Fibroblast of lung (primary cell): ENCODE results near the gene FBXW12. TPM values are rescaled to one million over a fixed set of nuclear protein-coding genes. Genes with fewer than 3 reads are reported as not detected.

Experiments
- DNase-seq, 2 donors: peaks; one replicate each; pipeline versions ENCODE4 v3.0.0 to v3.0.0-alpha.2; 2010; ENCODE audit warnings: low read depth in 2 of 2
- H2AFZ ChIP-seq: 2 replicates; pipeline ENCODE4 v1.5.1; 2012; ENCODE audit warnings: low read length, control low read depth, inconsistent platforms
- H3K27ac ChIP-seq: 2 replicates; pipeline ENCODE4 v1.5.1; 2011; ENCODE audit warnings: low read length, control low read depth; ENCODE audit not compliant: insufficient read depth
- H3K27me3 ChIP-seq: 2 replicates; pipeline ENCODE4 v1.5.1; 2011; ENCODE audit warnings: mild to moderate bottlenecking, low read length; ENCODE audit not compliant: control insufficient read depth, insufficient read depth
- H3K36me3 ChIP-seq: 2 replicates; pipeline ENCODE4 v1.5.1; 2011; ENCODE audit warnings: low read length; ENCODE audit not compliant: control insufficient read depth, insufficient read depth
- H3K4me1 ChIP-seq: 2 replicates; pipeline ENCODE4 v1.5.1; 2011; ENCODE audit warnings: low read length; ENCODE audit not compliant: control insufficient read depth, insufficient read depth; ENCODE audit errors: extremely low read depth
- H3K4me2 ChIP-seq: 2 replicates; pipeline ENCODE4 v1.5.1; 2011; ENCODE audit warnings: low read length, control low read depth; ENCODE audit not compliant: insufficient read depth; ENCODE audit errors: extremely low read depth
- H3K4me3 ChIP-seq, 4 experiments: fragments of 200-600 bp in 1 of 4; sonication (generic) in 1 of 4; replicated peaks in 1 of 4; 2 replicates each; pipeline ENCODE4 v1.5.1; 2011 to 2016; ENCODE audit warnings: low read length in 4 of 4, low read depth in 3 of 4, mild to moderate bottlenecking in 3 of 4, control low read depth in 2 of 4, inconsistent platforms in 1 of 4, mixed read lengths in 1 of 4; ENCODE audit not compliant: insufficient read depth in 1 of 4; ENCODE audit errors: control extremely low read depth in 1 of 4
- H3K79me2 ChIP-seq: 2 replicates; pipeline ENCODE4 v1.5.1; 2012; ENCODE audit warnings: mild to moderate bottlenecking, low read length, inconsistent platforms; ENCODE audit not compliant: control insufficient read depth, insufficient read depth
- H3K9ac ChIP-seq: 2 replicates; pipeline ENCODE4 v1.5.1; 2011; ENCODE audit warnings: mild to moderate bottlenecking, low read length, control low read depth; ENCODE audit not compliant: insufficient read depth
- H3K9me3 ChIP-seq: 2 replicates; pipeline ENCODE4 v1.5.1; 2012; ENCODE audit warnings: low read depth, low read length; ENCODE audit not compliant: control insufficient read depth, insufficient read depth
- H4K20me1 ChIP-seq: 2 replicates; pipeline ENCODE4 v1.5.1; 2011; ENCODE audit warnings: low read length; ENCODE audit not compliant: control insufficient read depth, insufficient read depth; ENCODE audit errors: extremely low read depth
- CTCF ChIP-seq, 2 donors: IDR thresholded peaks in 1 of 2; conservative IDR thresholded peaks in 1 of 2; 1 replicate in 1 of 2; 2 replicates in 1 of 2; pipeline ENCODE4 v1.5.1; 2011 to 2012; ENCODE audit warnings: low read length in 2 of 2, control low read depth in 1 of 2, inconsistent platforms in 1 of 2, low read depth in 1 of 2, mild to moderate bottlenecking in 1 of 2
- EZH2 ChIP-seq: IDR thresholded peaks from 2 replicates; pipeline ENCODE4 v1.5.1; 2012; ENCODE audit warnings: low read length, control low read depth, mild to moderate bottlenecking; ENCODE audit errors: missing control alignments
- polyA plus RNA-seq, 2 donors: library from polyadenylated mRNA; depleted of rRNA in 1 of 2; stranded (reverse) in 1 of 2; unstranded in 1 of 2; fragments of >200 nt; gene quantifications; 2 replicates each; pipeline ENCODE4 v1.2.1, GENCODE V29; 2011 to 2012; ENCODE audit warnings: missing spikeins in 1 of 2
- total RNA-seq: library from RNA; depleted of rRNA; stranded (reverse); fragments of >200 nt; gene quantifications from 2 replicates; pipeline ENCODE4 v1.2.1, GENCODE V29; 2014

Gene FBXW12
- total and polyA plus RNA-seq, 2 donors (not counting 1 experiment from before 2014, with no cell fraction given), result 0.06 TPM; not detected in 1

GRCh38 chr3:48367201-48367600 is 4.8 kb upstream of the FBXW12 start:
- Histone ChIP-seq H3K4me3 (no peak overlapping the region), H3K4me2 (no peak overlapping the region), H3K79me2 (no peaks in the 10 kb centered on the region), H3K27ac (no peak overlapping the region), H3K36me3 (no peaks in the 10 kb centered on the region), H3K27me3 (no peaks in the 10 kb centered on the region), H3K9me3 (no peaks in the 10 kb centered on the region), H3K4me1 (no peaks in the 10 kb centered on the region), H4K20me1 (no peaks in the 10 kb centered on the region), H2AFZ (no peak overlapping the region), H3K9ac (no peak overlapping the region)
- TF ChIP-seq EZH2 (no peak), CTCF (conservative IDR thresholded peaks at IDR 0.05 in 1 of 2, IDR thresholded peaks at IDR 0.05 in 1 of 2; ENCODE audit: low read depth in 1 of 2, low read length in 2 of 2) (no peak)
- no peak for DNase-seq

GRCh38 chr3:48369693-48370332 is 2.2 kb upstream of the FBXW12 start:
- H3K27me3 ChIP-seq, result peaks cover 3% of the 10 kb centered on the region
- no peak overlapping the region for H3K9ac ChIP-seq
- no peaks in the 10 kb centered on the region for H3K4me1 ChIP-seq
- H3K79me2 ChIP-seq, result no peaks in the 10 kb centered on the region
- no peak overlapping the region for H3K4me2 ChIP-seq
- H3K9me3 ChIP-seq, result no peaks in the 10 kb centered on the region
- H3K4me3 ChIP-seq, result no peak overlapping the region
- H2AFZ ChIP-seq, result no peak overlapping the region
- H3K36me3 ChIP-seq, result no peaks in the 10 kb centered on the region
- no peak for DNase-seq
- H4K20me1 ChIP-seq, result no peaks in the 10 kb centered on the region
- H3K27ac ChIP-seq, result no peak overlapping the region
- TF ChIP-seq CTCF (conservative IDR thresholded peaks at IDR 0.05 in 1 of 2, IDR thresholded peaks at IDR 0.05 in 1 of 2; ENCODE audit: low read depth in 1 of 2, low read length in 2 of 2) (no peak), EZH2 (no peak)

- Histone ChIP-seq H3K4me3 (no peak overlapping the region), H3K9me3 (no peaks in the 10 kb centered on the region), H3K36me3 (no peaks in the 10 kb centered on the region), H3K4me2 (no peak overlapping the region), H3K79me2 (no peaks in the 10 kb centered on the region), H3K4me1 (no peaks in the 10 kb centered on the region), H4K20me1 (no peaks in the 10 kb centered on the region), H3K27me3 (peaks cover 3% of the 10 kb centered on the region), H2AFZ (no peak overlapping the region), H3K27ac (no peak overlapping the region), H3K9ac (no peak overlapping the region)
- TF ChIP-seq EZH2 (no peak), CTCF (conservative IDR thresholded peaks at IDR 0.05 in 1 of 2, IDR thresholded peaks at IDR 0.05 in 1 of 2; ENCODE audit: low read depth in 1 of 2, low read length in 2 of 2) (no peak)
- no peak for DNase-seq
Observed at GRCh38 chr3:48370333-48370713, 1.7 kb upstream of the FBXW12 start.
